DND-41 (cell line): ENCODE data around the gene BARHL2.

Experiments
- ATAC-seq: fragments of 200-7000 bp; cut with Tn5 transposase; 3 replicates; pipeline ENCODE4 v1.9.1; 2021; ENCODE audit warnings: low read depth; ENCODE audit not compliant: insufficient read depth
- DNase-seq: peaks from one replicate; pipeline ENCODE4 v3.0.0-alpha.2; 2020
- H2AFZ ChIP-seq: 2 replicates; pipeline ENCODE4 v1.6.0; 2012; ENCODE audit warnings: low read depth, low read length
- H3K27ac ChIP-seq: 2 replicates; pipeline ENCODE4 v1.5.1; 2012; ENCODE audit warnings: low read length, inconsistent platforms
- H3K27me3 ChIP-seq: fragments of 200-600 bp; sonication (generic); 2 replicates; pipeline ENCODE4 v1.6.0; 2012; ENCODE audit warnings: low read length, mild to moderate bottlenecking, inconsistent platforms; ENCODE audit not compliant: insufficient read depth, poor library complexity
- H3K36me3 ChIP-seq: 2 replicates; pipeline ENCODE4 v1.5.1; 2012; ENCODE audit warnings: low read length, inconsistent platforms; ENCODE audit not compliant: insufficient read depth
- H3K4me1 ChIP-seq: 2 replicates; pipeline ENCODE4 v1.5.1; 2012; ENCODE audit warnings: mild to moderate bottlenecking, low read length; ENCODE audit not compliant: insufficient read depth
- H3K4me2 ChIP-seq: 2 replicates; pipeline ENCODE4 v1.6.0; 2012; ENCODE audit warnings: mild to moderate bottlenecking, moderate library complexity, low read length, inconsistent platforms; ENCODE audit not compliant: insufficient read depth
- H3K4me3 ChIP-seq, 2 experiments: fragments of 200-600 bp in 1 of 2; shearing (Covaris generic) in 1 of 2; 2 replicates each; pipeline ENCODE4 v1.5.1; 2012 to 2016; ENCODE audit warnings: inconsistent platforms in 2 of 2, low read length in 2 of 2, mild to moderate bottlenecking in 2 of 2, low read depth in 1 of 2, moderate library complexity in 1 of 2
- H3K79me2 ChIP-seq: 2 replicates; pipeline ENCODE4 v1.6.0; 2012; ENCODE audit warnings: low read length, inconsistent platforms; ENCODE audit not compliant: insufficient read depth
- H3K9ac ChIP-seq: 2 replicates; pipeline ENCODE4 v1.6.0; 2012; ENCODE audit warnings: low read depth, mild to moderate bottlenecking, inconsistent platforms, low read length, moderate library complexity
- H3K9me3 ChIP-seq: 2 replicates; pipeline ENCODE4 v1.5.1; 2012; ENCODE audit warnings: low read length, moderate library complexity, mild to moderate bottlenecking, inconsistent platforms; ENCODE audit not compliant: insufficient read depth, severe bottlenecking
- H4K20me1 ChIP-seq: 2 replicates; pipeline ENCODE4 v1.6.0; 2012; ENCODE audit warnings: low read length; ENCODE audit not compliant: insufficient read depth
- EZH2 ChIP-seq: IDR thresholded peaks from 3 replicates; pipeline ENCODE4 v1.6.1; 2012; ENCODE audit warnings: borderline replicate concordance, low read depth, mild to moderate bottlenecking, moderate library complexity, low read length, inconsistent platforms; ENCODE audit not compliant: severe bottlenecking
- TF ChIP-seq, protein P1 (sequence below): IDR thresholded peaks from 2 replicates; pipeline ENCODE4 v1.5.1; 2012; ENCODE audit warnings: borderline replicate concordance, low read length, moderate library complexity, mild to moderate bottlenecking; ENCODE audit not compliant: poor library complexity, severe bottlenecking; ENCODE audit errors: extremely low read depth

BARHL2 gene

DNA sequence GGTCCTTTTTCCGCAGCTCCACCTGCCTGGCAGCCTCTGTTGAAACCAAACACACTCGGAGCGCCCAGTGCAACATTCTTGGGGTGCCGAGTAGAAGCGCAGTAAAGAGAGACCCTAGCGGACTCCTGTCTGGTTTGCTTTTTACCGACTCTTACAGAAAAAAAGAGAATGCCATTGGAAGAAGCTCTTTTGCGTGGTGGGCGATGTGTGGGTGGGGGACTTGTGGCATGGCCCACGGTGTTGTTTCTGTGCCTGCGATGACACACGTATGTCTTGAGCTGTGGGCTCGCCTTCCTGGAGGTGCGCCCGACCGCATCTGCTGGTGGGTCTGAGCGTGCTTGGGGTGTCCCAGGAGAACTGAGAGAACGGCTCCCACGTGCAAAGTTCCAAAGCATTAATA is 7.3 kb upstream of the BARHL2 start:
- H3K9me3 ChIP-seq, result no peaks in the 10 kb centered on the region
- no peak overlapping the region for H3K4me2 ChIP-seq
- H3K27ac ChIP-seq, result no peak overlapping the region
- no peak overlapping the region for H2AFZ ChIP-seq
- H3K27me3 ChIP-seq, result no peaks in the 10 kb centered on the region
- no peaks in the 10 kb centered on the region for H3K36me3 ChIP-seq
- ATAC-seq (no peak), DNase-seq (no peak)
- no peak overlapping the region for H3K9ac ChIP-seq
- TF ChIP-seq EZH2, result no peak
- TF ChIP-seq, protein P1, sequence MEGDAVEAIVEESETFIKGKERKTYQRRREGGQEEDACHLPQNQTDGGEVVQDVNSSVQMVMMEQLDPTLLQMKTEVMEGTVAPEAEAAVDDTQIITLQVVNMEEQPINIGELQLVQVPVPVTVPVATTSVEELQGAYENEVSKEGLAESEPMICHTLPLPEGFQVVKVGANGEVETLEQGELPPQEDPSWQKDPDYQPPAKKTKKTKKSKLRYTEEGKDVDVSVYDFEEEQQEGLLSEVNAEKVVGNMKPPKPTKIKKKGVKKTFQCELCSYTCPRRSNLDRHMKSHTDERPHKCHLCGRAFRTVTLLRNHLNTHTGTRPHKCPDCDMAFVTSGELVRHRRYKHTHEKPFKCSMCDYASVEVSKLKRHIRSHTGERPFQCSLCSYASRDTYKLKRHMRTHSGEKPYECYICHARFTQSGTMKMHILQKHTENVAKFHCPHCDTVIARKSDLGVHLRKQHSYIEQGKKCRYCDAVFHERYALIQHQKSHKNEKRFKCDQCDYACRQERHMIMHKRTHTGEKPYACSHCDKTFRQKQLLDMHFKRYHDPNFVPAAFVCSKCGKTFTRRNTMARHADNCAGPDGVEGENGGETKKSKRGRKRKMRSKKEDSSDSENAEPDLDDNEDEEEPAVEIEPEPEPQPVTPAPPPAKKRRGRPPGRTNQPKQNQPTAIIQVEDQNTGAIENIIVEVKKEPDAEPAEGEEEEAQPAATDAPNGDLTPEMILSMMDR, result no peak
- no peak overlapping the region for H3K4me3 ChIP-seq
- peaks cover 24% of the 10 kb centered on the region for H3K4me1 ChIP-seq
- H3K79me2 ChIP-seq, result no peaks in the 10 kb centered on the region
- H4K20me1 ChIP-seq, result no peaks in the 10 kb centered on the region

DNA sequence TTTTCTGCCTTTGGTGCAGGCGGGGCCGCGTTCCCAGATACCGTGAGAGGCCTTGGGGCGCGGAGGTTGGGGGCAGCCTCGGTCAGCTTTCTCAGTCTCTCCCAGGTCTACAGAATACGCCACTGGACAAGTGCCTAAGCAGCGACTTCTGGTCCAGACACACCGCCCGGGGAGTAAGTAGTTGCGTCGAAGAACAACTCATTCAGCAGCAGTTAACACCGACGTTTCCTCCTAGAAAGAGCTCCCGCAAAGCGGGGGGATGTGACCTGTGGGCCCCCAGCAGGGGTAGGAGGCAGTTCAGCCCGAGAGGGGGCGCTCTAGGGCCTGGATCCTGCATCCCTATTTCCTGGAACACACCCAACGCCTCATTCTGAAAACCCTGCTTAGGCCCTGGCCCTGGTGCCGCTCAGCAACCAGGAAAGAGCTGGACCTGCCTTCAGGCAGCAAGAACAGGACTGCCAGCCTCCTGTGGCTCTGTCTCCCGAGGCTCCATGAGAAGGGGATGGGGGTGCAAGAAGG is 6.5 kb upstream of the BARHL2 start:
- H3K36me3 ChIP-seq, result no peaks in the 10 kb centered on the region
- H3K27me3 ChIP-seq, result no peaks in the 10 kb centered on the region
- TF ChIP-seq EZH2, result no peak
- TF ChIP-seq, protein P1, result peak; percentile 10
- DNase-seq (no peak), ATAC-seq (no peak)
- H2AFZ ChIP-seq, result no peak overlapping the region
- H4K20me1 ChIP-seq, result no peaks in the 10 kb centered on the region
- H3K27ac ChIP-seq, result no peak overlapping the region
- H3K4me2 ChIP-seq, result no peak overlapping the region
- H3K4me3 ChIP-seq, result no peak overlapping the region
- no peaks in the 10 kb centered on the region for H3K79me2 ChIP-seq
- peaks cover 24% of the 10 kb centered on the region for H3K4me1 ChIP-seq
- H3K9ac ChIP-seq, result no peak overlapping the region
- H3K9me3 ChIP-seq, result peaks cover 2% of the 10 kb centered on the region

DNA sequence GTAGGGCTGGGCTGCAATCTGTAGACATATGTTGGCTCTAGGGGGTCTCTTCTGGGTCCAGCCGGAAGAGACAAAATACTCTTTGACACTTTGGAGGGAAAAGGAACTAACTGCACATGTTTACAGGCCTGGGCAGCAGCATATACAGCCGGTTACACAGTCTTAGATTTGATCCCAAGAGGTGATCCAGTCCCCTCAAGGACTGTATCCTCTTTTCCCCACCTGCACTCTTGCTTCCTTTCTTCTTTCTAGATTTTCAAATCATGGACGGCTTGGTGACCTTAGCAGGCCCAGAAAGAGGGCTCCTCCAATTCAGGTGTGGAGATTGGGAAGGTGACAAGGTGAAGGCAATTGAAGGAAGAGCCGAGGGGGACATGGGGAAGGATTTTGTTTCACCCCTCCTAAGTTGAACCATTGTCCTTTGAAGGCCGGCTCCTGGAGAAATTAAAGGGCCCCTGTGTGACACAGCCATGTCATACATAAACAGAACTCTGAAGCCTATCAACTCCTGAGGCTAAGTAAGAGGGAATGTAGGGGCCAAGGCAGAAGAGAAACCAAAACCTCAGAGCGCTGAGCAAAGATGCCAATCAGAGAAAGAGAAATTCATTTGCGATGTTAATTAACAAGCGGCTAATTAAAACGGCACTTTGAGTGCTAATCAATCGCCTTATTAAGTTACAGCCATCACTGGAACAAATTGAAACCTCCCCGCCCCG is 5.9 kb upstream of the BARHL2 start:
- no peak for ATAC-seq
- no peak overlapping the region for H3K27ac ChIP-seq
- no peaks in the 10 kb centered on the region for H3K27me3 ChIP-seq
- no peak for TF ChIP-seq EZH2
- TF ChIP-seq, protein P1, result no peak
- no peaks in the 10 kb centered on the region for H4K20me1 ChIP-seq
- no peak overlapping the region for H2AFZ ChIP-seq
- H3K4me2 ChIP-seq, result no peak overlapping the region
- no peak for DNase-seq
- no peaks in the 10 kb centered on the region for H3K36me3 ChIP-seq
- H3K9ac ChIP-seq, result no peak overlapping the region
- peaks cover 6% of the 10 kb centered on the region for H3K9me3 ChIP-seq
- peaks cover 24% of the 10 kb centered on the region for H3K4me1 ChIP-seq
- H3K79me2 ChIP-seq, result no peaks in the 10 kb centered on the region
- no peak overlapping the region for H3K4me3 ChIP-seq
